WTC11 (cell line): ENCODE results near the gene RBP3. TPM values are rescaled to one million over a fixed set of nuclear protein-coding genes. Genes with fewer than 3 reads are reported as not detected.

ENCODE experiments used
- ATAC-seq: fragments of 200-7000 bp; cut with Tn5 transposase; 2 replicates; pipeline ENCODE4 v1.10.0; 2021; ENCODE audit warnings: mild to moderate bottlenecking, moderate library complexity
- CTCF ChIA-PET: fragments of 300-600 bp; sonication (Branson Sonifier 250); formaldehyde crosslinking; loops from one replicate; lab custom pipeline; 2021; ENCODE audit warnings: antibody characterized with exemption; lab: Charles Lee
- POLR2A ChIA-PET: fragments of 350-600 bp; sonication (Branson Sonifier 250); formaldehyde crosslinking; loops from one replicate; lab custom pipeline; 2021; ENCODE audit warnings: antibody characterized with exemption; lab: Charles Lee
- DNase-seq: peaks from one replicate; pipeline ENCODE4 v3.0.0; 2021; ENCODE audit warnings: low spot score
- H3K27ac Mint-ChIP-seq: 2 replicates; pipeline ENCODE4 v1.8.0; 2021; ENCODE audit warnings: mixed read lengths
- H3K27me3 Mint-ChIP-seq: 2 replicates; pipeline ENCODE4 v1.8.0; 2021; ENCODE audit warnings: low read depth, mild to moderate bottlenecking, moderate library complexity, mixed read lengths
- H3K36me3 Mint-ChIP-seq: 2 replicates; pipeline ENCODE4 v1.8.0; 2021; ENCODE audit warnings: mixed read lengths
- H3K4me1 Mint-ChIP-seq: 2 replicates; pipeline ENCODE4 v1.8.0; 2022; ENCODE audit warnings: mixed read lengths
- H3K4me3 Mint-ChIP-seq: 2 replicates; pipeline ENCODE4 v1.8.0; 2021; ENCODE audit warnings: mild to moderate bottlenecking, moderate library complexity, mixed read lengths
- H3K9me3 Mint-ChIP-seq: 2 replicates; pipeline ENCODE4 v1.8.0; 2021; ENCODE audit warnings: mixed read lengths
- ETV6 ChIP-seq: sonication (generic); formaldehyde crosslinking; IDR thresholded peaks from 2 replicates; pipeline ENCODE4 v1.8.1; 2022; ENCODE audit warnings: mild to moderate bottlenecking, missing genetic modification reagents
- GRHL2 ChIP-seq: fragments of 250-450 bp; sonication (Bioruptor Pico); IDR thresholded peaks from 2 replicates; pipeline ENCODE4 v1.8.0; 2022; ENCODE audit warnings: mild to moderate bottlenecking, moderate library complexity; ENCODE audit not compliant: insufficient replicate concordance, severe bottlenecking
- GTF2I ChIP-seq: fragments of 250-450 bp; sonication (Bioruptor Pico); conservative IDR thresholded peaks from 2 replicates; pipeline ENCODE4 v1.4.0; 2021; ENCODE audit warnings: mild to moderate bottlenecking
- MAX ChIP-seq: sonication (generic); formaldehyde crosslinking; IDR thresholded peaks from 2 replicates; pipeline ENCODE4 v1.8.0; 2022; ENCODE audit warnings: mild to moderate bottlenecking, missing genetic modification reagents
- NFE2L1 ChIP-seq: sonication (generic); formaldehyde crosslinking; IDR thresholded peaks from 2 replicates; pipeline ENCODE4 v1.8.1; 2023; ENCODE audit warnings: missing genetic modification reagents
- NR2C2 ChIP-seq: sonication (generic); formaldehyde crosslinking; IDR thresholded peaks from 2 replicates; pipeline ENCODE4 v1.8.0; 2022; ENCODE audit warnings: mild to moderate bottlenecking, missing genetic modification reagents
- NR3C1 ChIP-seq: sonication (generic); formaldehyde crosslinking; conservative IDR thresholded peaks from 2 replicates; pipeline ENCODE4 v1.8.1; 2023; ENCODE audit warnings: low read depth, mild to moderate bottlenecking, missing genetic modification reagents
- OVOL2 ChIP-seq: fragments of 250-450 bp; sonication (Bioruptor Pico); IDR thresholded peaks from 2 replicates; pipeline ENCODE4 v1.9.0; 2021; ENCODE audit warnings: mild to moderate bottlenecking, borderline replicate concordance
- PRRX2 ChIP-seq: fragments of 250-450 bp; sonication (Bioruptor Pico); IDR thresholded peaks from 2 replicates; pipeline ENCODE4 v1.8.0; 2021; ENCODE audit warnings: mild to moderate bottlenecking
- SOX15 ChIP-seq: fragments of 250-450 bp; sonication (Bioruptor Pico); IDR thresholded peaks from 2 replicates; pipeline ENCODE4 v1.9.0; 2021; ENCODE audit warnings: mild to moderate bottlenecking
- TCF7 ChIP-seq: sonication (generic); formaldehyde crosslinking; IDR thresholded peaks from 2 replicates; pipeline ENCODE4 v1.8.0; 2022; ENCODE audit warnings: mild to moderate bottlenecking, low read depth, missing genetic modification reagents, moderate library complexity
- TP53 ChIP-seq: sonication (generic); formaldehyde crosslinking; IDR thresholded peaks from 2 replicates; pipeline ENCODE4 v1.8.1; 2023; ENCODE audit warnings: mild to moderate bottlenecking, missing genetic modification reagents
- ZBTB21 ChIP-seq: sonication (generic); formaldehyde crosslinking; IDR thresholded peaks from 2 replicates; pipeline ENCODE4 v1.8.1; 2023; ENCODE audit warnings: mild to moderate bottlenecking, missing genetic modification reagents, borderline replicate concordance
- ZNF138 ChIP-seq: sonication (generic); formaldehyde crosslinking; conservative IDR thresholded peaks from 2 replicates; pipeline ENCODE4 v1.8.1; 2022; ENCODE audit warnings: mild to moderate bottlenecking, moderate library complexity, missing genetic modification reagents
- ZNF416 ChIP-seq: fragments of 250-450 bp; sonication (Bioruptor Pico); IDR thresholded peaks from 2 replicates; pipeline ENCODE4 v1.9.0; 2021; ENCODE audit warnings: mild to moderate bottlenecking, inconsistent platforms
- total RNA-seq: library from RNA; stranded (reverse); gene quantifications from 3 replicates; pipeline ENCODE4 v1.2.3, GENCODE V29; 2021
- TF ChIP-seq, protein P1 (sequence below): fragments of 250-450 bp; sonication (Bioruptor Pico); IDR thresholded peaks from 2 replicates; pipeline ENCODE4 v1.9.0; 2021; ENCODE audit warnings: mild to moderate bottlenecking, borderline replicate concordance
- TF ChIP-seq, protein P2 (sequence below): sonication (generic); formaldehyde crosslinking; IDR thresholded peaks from 2 replicates; pipeline ENCODE4 v1.8.1; 2023; ENCODE audit warnings: mild to moderate bottlenecking, missing genetic modification reagents, moderate library complexity
- TF ChIP-seq, protein P3 (sequence below): fragments of 250-450 bp; sonication (Bioruptor Pico); IDR thresholded peaks from 2 replicates; pipeline ENCODE4 v2.1.2; 2022; ENCODE audit warnings: mild to moderate bottlenecking, moderate library complexity
- TF ChIP-seq, protein P4 (sequence below): sonication (generic); formaldehyde crosslinking; conservative IDR thresholded peaks from 2 replicates; pipeline ENCODE4 v1.8.1; 2023; ENCODE audit warnings: mild to moderate bottlenecking, low read depth, missing genetic modification reagents, moderate library complexity

RBP3 gene
- total RNA-seq, 1 experiment from 2014 or later = not detected

DNA sequence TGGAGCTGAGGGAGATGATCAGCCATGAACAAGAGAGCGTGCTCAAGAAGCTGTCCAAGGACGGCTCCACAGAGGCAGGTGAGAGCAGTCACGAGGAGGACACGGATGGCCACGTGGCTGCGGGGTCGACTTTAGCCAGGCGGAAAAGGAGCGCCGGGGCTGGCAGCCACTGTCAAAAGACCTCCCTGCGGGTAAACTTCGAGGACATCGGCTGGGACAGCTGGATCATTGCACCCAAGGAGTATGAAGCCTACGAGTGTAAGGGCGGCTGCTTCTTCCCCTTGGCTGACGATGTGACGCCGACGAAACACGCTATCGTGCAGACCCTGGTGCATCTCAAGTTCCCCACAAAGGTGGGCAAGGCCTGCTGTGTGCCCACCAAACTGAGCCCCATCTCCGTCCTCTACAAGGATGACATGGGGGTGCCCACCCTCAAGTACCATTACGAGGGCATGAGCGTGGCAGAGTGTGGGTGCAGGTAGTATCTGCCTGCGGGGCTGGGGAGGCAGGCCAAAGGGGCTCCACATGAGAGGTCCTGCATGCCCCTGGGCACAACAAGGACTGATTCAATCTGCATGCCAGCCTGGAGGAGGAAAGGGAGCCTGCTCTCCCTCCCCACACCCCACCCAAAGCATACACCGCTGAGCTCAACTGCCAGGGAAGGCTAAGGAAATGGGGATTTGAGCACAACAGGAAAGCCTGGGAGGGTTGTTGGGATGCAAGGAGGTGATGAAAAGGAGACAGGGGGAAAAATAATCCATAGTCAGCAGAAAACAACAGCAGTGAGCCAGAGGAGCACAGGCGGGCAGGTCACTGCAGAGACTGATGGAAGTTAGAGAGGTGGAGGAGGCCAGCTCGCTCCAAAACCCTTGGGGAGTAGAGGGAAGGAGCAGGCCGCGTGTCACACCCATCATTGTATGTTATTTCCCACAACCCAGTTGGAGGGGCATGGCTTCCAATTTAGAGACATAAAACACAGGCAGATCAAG lies 22.6 kb upstream of the RBP3 start:
- no peak overlapping the region for H3K27ac Mint-ChIP-seq
- H3K9me3 Mint-ChIP-seq = peaks cover 17% of the 10 kb centered on the region
- CTCF ChIA-PET = interaction anchor here (2.0 to 3.6 kb wide), 2 partner anchors 13 to 15 kb away, joined by 6 to 13 read pairs; no protein-coding TSS in a partner anchor

GRCh38 chr10:47326306-47326926 lies 21.7 kb upstream of the RBP3 start:
- Mint-ChIP-seq H3K36me3 (no peaks in the 10 kb centered on the region), H3K4me3 (no peak overlapping the region), H3K9me3 (peaks cover 17% of the 10 kb centered on the region), H3K27ac (no peak overlapping the region), H3K4me1 (no peaks in the 10 kb centered on the region), H3K27me3 (no peaks in the 10 kb centered on the region)
- ChIA-PET POLR2A (interaction anchor here (0.7 kb wide), 1 partner anchor 1358 kb away, joined by 5 read pairs; no protein-coding TSS in a partner anchor), CTCF (no interaction called here)
- TF ChIP-seq, protein P1, sequence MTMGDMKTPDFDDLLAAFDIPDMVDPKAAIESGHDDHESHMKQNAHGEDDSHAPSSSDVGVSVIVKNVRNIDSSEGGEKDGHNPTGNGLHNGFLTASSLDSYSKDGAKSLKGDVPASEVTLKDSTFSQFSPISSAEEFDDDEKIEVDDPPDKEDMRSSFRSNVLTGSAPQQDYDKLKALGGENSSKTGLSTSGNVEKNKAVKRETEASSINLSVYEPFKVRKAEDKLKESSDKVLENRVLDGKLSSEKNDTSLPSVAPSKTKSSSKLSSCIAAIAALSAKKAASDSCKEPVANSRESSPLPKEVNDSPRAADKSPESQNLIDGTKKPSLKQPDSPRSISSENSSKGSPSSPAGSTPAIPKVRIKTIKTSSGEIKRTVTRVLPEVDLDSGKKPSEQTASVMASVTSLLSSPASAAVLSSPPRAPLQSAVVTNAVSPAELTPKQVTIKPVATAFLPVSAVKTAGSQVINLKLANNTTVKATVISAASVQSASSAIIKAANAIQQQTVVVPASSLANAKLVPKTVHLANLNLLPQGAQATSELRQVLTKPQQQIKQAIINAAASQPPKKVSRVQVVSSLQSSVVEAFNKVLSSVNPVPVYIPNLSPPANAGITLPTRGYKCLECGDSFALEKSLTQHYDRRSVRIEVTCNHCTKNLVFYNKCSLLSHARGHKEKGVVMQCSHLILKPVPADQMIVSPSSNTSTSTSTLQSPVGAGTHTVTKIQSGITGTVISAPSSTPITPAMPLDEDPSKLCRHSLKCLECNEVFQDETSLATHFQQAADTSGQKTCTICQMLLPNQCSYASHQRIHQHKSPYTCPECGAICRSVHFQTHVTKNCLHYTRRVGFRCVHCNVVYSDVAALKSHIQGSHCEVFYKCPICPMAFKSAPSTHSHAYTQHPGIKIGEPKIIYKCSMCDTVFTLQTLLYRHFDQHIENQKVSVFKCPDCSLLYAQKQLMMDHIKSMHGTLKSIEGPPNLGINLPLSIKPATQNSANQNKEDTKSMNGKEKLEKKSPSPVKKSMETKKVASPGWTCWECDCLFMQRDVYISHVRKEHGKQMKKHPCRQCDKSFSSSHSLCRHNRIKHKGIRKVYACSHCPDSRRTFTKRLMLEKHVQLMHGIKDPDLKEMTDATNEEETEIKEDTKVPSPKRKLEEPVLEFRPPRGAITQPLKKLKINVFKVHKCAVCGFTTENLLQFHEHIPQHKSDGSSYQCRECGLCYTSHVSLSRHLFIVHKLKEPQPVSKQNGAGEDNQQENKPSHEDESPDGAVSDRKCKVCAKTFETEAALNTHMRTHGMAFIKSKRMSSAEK = no peak
- TF ChIP-seq NR2C2 (CRISPR knock-in tag) (no peak), ZNF138 (no peak), TCF7 (CRISPR knock-in tag) (no peak), NR3C1 (CRISPR knock-in tag) (no peak), MAX (CRISPR knock-in tag) (no peak), ZBTB21 (CRISPR knock-in tag) (no peak), TP53 (CRISPR knock-in tag) (no peak), ETV6 (CRISPR knock-in tag) (no peak), PRRX2 (CRISPR knock-in tag) (no peak), NFE2L1 (no peak), GTF2I (no peak)
- TF ChIP-seq, protein P2, sequence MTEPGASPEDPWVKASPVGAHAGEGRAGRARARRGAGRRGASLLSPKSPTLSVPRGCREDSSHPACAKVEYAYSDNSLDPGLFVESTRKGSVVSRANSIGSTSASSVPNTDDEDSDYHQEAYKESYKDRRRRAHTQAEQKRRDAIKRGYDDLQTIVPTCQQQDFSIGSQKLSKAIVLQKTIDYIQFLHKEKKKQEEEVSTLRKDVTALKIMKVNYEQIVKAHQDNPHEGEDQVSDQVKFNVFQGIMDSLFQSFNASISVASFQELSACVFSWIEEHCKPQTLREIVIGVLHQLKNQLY (CRISPR knock-in tag) = no peak
- DNase-seq (no peak), ATAC-seq (no peak)

More for the DNA sequence above, 22.6 kb upstream of the RBP3 start:
- no peak overlapping the region for H3K4me3 Mint-ChIP-seq
- ATAC-seq = no peak
- no peaks in the 10 kb centered on the region for H3K27me3 Mint-ChIP-seq
- no peak for TF ChIP-seq MAX (CRISPR knock-in tag)
- TF ChIP-seq SOX15 (CRISPR knock-in tag) = no peak
- no peak for TF ChIP-seq GRHL2 (CRISPR knock-in tag)
- TF ChIP-seq, protein P3, sequence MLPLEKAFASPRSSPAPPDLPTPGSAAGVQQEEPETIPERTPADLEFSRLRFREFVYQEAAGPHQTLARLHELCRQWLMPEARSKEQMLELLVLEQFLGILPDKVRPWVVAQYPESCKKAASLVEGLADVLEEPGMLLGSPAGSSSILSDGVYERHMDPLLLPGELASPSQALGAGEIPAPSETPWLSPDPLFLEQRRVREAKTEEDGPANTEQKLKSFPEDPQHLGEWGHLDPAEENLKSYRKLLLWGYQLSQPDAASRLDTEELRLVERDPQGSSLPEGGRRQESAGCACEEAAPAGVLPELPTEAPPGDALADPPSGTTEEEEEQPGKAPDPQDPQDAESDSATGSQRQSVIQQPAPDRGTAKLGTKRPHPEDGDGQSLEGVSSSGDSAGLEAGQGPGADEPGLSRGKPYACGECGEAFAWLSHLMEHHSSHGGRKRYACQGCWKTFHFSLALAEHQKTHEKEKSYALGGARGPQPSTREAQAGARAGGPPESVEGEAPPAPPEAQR = no peak
- no peak for TF ChIP-seq OVOL2 (CRISPR knock-in tag)
- TF ChIP-seq, protein P4, sequence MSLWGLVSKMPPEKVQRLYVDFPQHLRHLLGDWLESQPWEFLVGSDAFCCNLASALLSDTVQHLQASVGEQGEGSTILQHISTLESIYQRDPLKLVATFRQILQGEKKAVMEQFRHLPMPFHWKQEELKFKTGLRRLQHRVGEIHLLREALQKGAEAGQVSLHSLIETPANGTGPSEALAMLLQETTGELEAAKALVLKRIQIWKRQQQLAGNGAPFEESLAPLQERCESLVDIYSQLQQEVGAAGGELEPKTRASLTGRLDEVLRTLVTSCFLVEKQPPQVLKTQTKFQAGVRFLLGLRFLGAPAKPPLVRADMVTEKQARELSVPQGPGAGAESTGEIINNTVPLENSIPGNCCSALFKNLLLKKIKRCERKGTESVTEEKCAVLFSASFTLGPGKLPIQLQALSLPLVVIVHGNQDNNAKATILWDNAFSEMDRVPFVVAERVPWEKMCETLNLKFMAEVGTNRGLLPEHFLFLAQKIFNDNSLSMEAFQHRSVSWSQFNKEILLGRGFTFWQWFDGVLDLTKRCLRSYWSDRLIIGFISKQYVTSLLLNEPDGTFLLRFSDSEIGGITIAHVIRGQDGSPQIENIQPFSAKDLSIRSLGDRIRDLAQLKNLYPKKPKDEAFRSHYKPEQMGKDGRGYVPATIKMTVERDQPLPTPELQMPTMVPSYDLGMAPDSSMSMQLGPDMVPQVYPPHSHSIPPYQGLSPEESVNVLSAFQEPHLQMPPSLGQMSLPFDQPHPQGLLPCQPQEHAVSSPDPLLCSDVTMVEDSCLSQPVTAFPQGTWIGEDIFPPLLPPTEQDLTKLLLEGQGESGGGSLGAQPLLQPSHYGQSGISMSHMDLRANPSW (CRISPR knock-in tag) = no peak
- TF ChIP-seq ZNF416 (CRISPR knock-in tag) = no peak
- H3K36me3 Mint-ChIP-seq = no peaks in the 10 kb centered on the region
- H3K4me1 Mint-ChIP-seq = no peaks in the 10 kb centered on the region
- POLR2A ChIA-PET = no interaction called here
- DNase-seq = no peak
